HEK293 (cell line): ENCODE data around the gene KIAA0319L.

Source experiments
- CTCF ChIP-seq: fragments of 450-650 bp; formaldehyde crosslinking; IDR thresholded peaks from 2 replicates; pipeline ENCODE4 v1.5.1; 2016; ENCODE audit warnings: missing biosample characterization, missing genetic modification characterization
- ZNF26 ChIP-seq: fragments of 450-650 bp; formaldehyde crosslinking; IDR thresholded peaks from 2 replicates; pipeline ENCODE4 v1.5.1; 2016; ENCODE audit warnings: missing biosample characterization, missing genetic modification characterization

GRCh38 chr1:35599411-35599810 is 42.2 kb upstream of the KIAA0319L start:
- TF ChIP-seq ZNF26 (tag by site-specific recombination), result no peak
- no peak for TF ChIP-seq CTCF
